KMS-11 (cell line): ENCODE measurements around the gene HES6.

Source experiments
- H2AFZ ChIP-seq: fragments of 200-600 bp; sonication (generic); 2 replicates; pipeline ENCODE4 v1.6.1; 2016; ENCODE audit warnings: antibody characterized with exemption, mixed run types, low read depth
- H3K27ac ChIP-seq: fragments of 200-600 bp; sonication (generic); 2 replicates; pipeline ENCODE4 v1.6.1; 2016; ENCODE audit warnings: mild to moderate bottlenecking, mixed run types
- H3K27me3 ChIP-seq: fragments of 200-600 bp; sonication (generic); 2 replicates; pipeline ENCODE4 v1.6.1; 2017; ENCODE audit warnings: mild to moderate bottlenecking, low read depth, mixed run types, moderate library complexity; ENCODE audit not compliant: insufficient read depth
- H3K36me3 ChIP-seq: fragments of 200-600 bp; sonication (generic); 2 replicates; pipeline ENCODE4 v1.6.1; 2017; ENCODE audit warnings: mild to moderate bottlenecking, mixed run types; ENCODE audit not compliant: insufficient read depth
- H3K4me1 ChIP-seq: fragments of 200-600 bp; sonication (generic); 2 replicates; pipeline ENCODE4 v1.6.1; 2016; ENCODE audit warnings: mild to moderate bottlenecking, low read depth, mixed run types; ENCODE audit not compliant: poor library complexity, severe bottlenecking
- H3K4me2 ChIP-seq: fragments of 200-600 bp; sonication (generic); 2 replicates; pipeline ENCODE4 v1.7.0; 2016; ENCODE audit warnings: mild to moderate bottlenecking, mixed run types
- H3K4me3 ChIP-seq: fragments of 200-600 bp; sonication (generic); IDR thresholded peaks from 2 replicates; pipeline ENCODE4 v1.6.1; 2017; ENCODE audit warnings: low read depth, low read length, mixed read lengths; ENCODE audit not compliant: insufficient read depth
- H3K79me2 ChIP-seq: fragments of 200-600 bp; sonication (generic); 2 replicates; pipeline ENCODE4 v1.6.1; 2016; ENCODE audit warnings: low read depth, mixed run types; ENCODE audit not compliant: insufficient read depth
- H3K9ac ChIP-seq: fragments of 200-600 bp; sonication (generic); 2 replicates; pipeline ENCODE4 v1.6.1; 2016; ENCODE audit warnings: mild to moderate bottlenecking, mixed run types
- H4K20me1 ChIP-seq: fragments of 200-600 bp; sonication (generic); 2 replicates; pipeline ENCODE4 v1.6.1; 2016; ENCODE audit warnings: mild to moderate bottlenecking, mixed run types; ENCODE audit not compliant: insufficient read depth
- CTCF ChIP-seq: fragments of 200-600 bp; sonication (generic); conservative IDR thresholded peaks from 2 replicates; pipeline ENCODE4 v1.6.1; 2017; ENCODE audit warnings: low read depth, mild to moderate bottlenecking, antibody characterized with exemption, low read length, moderate library complexity, mixed read lengths

The HES6 gene

GRCh38 chr2:238285653-238286082, 45.8 kb upstream of the HES6 start:
- Histone ChIP-seq H4K20me1 (no peaks in the 10 kb centered on the region), H3K27ac (no peak overlapping the region), H2AFZ (no peak overlapping the region), H3K36me3 (no peaks in the 10 kb centered on the region), H3K4me2 (no peak overlapping the region), H3K4me3 (no peak overlapping the region), H3K79me2 (peaks cover 33% of the 10 kb centered on the region), H3K9ac (no peak overlapping the region), H3K4me1 (peaks cover 24% of the 10 kb centered on the region), H3K27me3 (no peaks in the 10 kb centered on the region)
- no peak for TF ChIP-seq CTCF

GRCh38 chr2:238284802-238285515, 45.1 kb upstream of the HES6 start:
- no peak overlapping the region for H3K27ac ChIP-seq
- H3K4me1 ChIP-seq: peaks cover 24% of the 10 kb centered on the region
- H3K27me3 ChIP-seq: no peaks in the 10 kb centered on the region
- no peaks in the 10 kb centered on the region for H3K36me3 ChIP-seq
- H3K9ac ChIP-seq: no peak overlapping the region
- no peaks in the 10 kb centered on the region for H4K20me1 ChIP-seq
- H3K4me2 ChIP-seq: no peak overlapping the region
- TF ChIP-seq CTCF: no peak
- peaks cover 40% of the 10 kb centered on the region for H3K79me2 ChIP-seq
- no peak overlapping the region for H2AFZ ChIP-seq
- no peak overlapping the region for H3K4me3 ChIP-seq

- H3K27me3 ChIP-seq: no peaks in the 10 kb centered on the region
- H2AFZ ChIP-seq: no peak overlapping the region
- H3K4me2 ChIP-seq: no peak overlapping the region
- H3K79me2 ChIP-seq: peaks cover 44% of the 10 kb centered on the region
- H3K9ac ChIP-seq: no peak overlapping the region
- no peaks in the 10 kb centered on the region for H4K20me1 ChIP-seq
- H3K4me1 ChIP-seq: peaks cover 16% of the 10 kb centered on the region
- H3K27ac ChIP-seq: no peak overlapping the region
- H3K36me3 ChIP-seq: no peaks in the 10 kb centered on the region
- no peak overlapping the region for H3K4me3 ChIP-seq
- no peak for TF ChIP-seq CTCF
Measured at GRCh38 chr2:238282861-238283738, 43.3 kb upstream of the HES6 start.

- Histone ChIP-seq H4K20me1 (no peaks in the 10 kb centered on the region), H3K9ac (no peak overlapping the region), H3K4me1 (peaks cover 7% of the 10 kb centered on the region), H3K36me3 (no peaks in the 10 kb centered on the region), H3K4me2 (no peak overlapping the region), H3K4me3 (no peak overlapping the region), H3K27ac (no peak overlapping the region), H3K27me3 (no peaks in the 10 kb centered on the region), H3K79me2 (peaks cover 37% of the 10 kb centered on the region; the same call in 1 of the 2 replicates), H2AFZ (no peak overlapping the region)
- TF ChIP-seq CTCF: no peak
Measured at GRCh38 chr2:238281826-238282480, 42.1 kb upstream of the HES6 start.
